WTC11 (cell line): ENCODE measurements around the gene ACACA. TPM values are rescaled to one million over a fixed set of nuclear protein-coding genes. Genes with fewer than 3 reads are reported as not detected.

ENCODE experiments used
- ATAC-seq: fragments of 200-7000 bp; cut with Tn5 transposase; 2 replicates; pipeline ENCODE4 v1.10.0; 2021; ENCODE audit warnings: mild to moderate bottlenecking, moderate library complexity
- CTCF ChIA-PET: fragments of 300-600 bp; sonication (Branson Sonifier 250); formaldehyde crosslinking; loops from one replicate; lab custom pipeline; 2021; ENCODE audit warnings: antibody characterized with exemption; lab: Charles Lee
- POLR2A ChIA-PET: fragments of 350-600 bp; sonication (Branson Sonifier 250); formaldehyde crosslinking; loops from one replicate; lab custom pipeline; 2021; ENCODE audit warnings: antibody characterized with exemption; lab: Charles Lee
- DNase-seq: peaks from one replicate; pipeline ENCODE4 v3.0.0; 2021; ENCODE audit warnings: low spot score
- H3K27ac Mint-ChIP-seq: 2 replicates; pipeline ENCODE4 v1.8.0; 2021; ENCODE audit warnings: mixed read lengths
- H3K27me3 Mint-ChIP-seq: 2 replicates; pipeline ENCODE4 v1.8.0; 2021; ENCODE audit warnings: low read depth, mild to moderate bottlenecking, moderate library complexity, mixed read lengths
- H3K36me3 Mint-ChIP-seq: 2 replicates; pipeline ENCODE4 v1.8.0; 2021; ENCODE audit warnings: mixed read lengths
- H3K4me1 Mint-ChIP-seq: 2 replicates; pipeline ENCODE4 v1.8.0; 2022; ENCODE audit warnings: mixed read lengths
- H3K4me3 Mint-ChIP-seq: 2 replicates; pipeline ENCODE4 v1.8.0; 2021; ENCODE audit warnings: mild to moderate bottlenecking, moderate library complexity, mixed read lengths
- H3K9me3 Mint-ChIP-seq: 2 replicates; pipeline ENCODE4 v1.8.0; 2021; ENCODE audit warnings: mixed read lengths
- CBFB ChIP-seq: sonication (generic); formaldehyde crosslinking; IDR thresholded peaks from 2 replicates; pipeline ENCODE4 v1.8.1; 2022; ENCODE audit warnings: mild to moderate bottlenecking, low read depth, missing genetic modification reagents
- CREM ChIP-seq: sonication (generic); formaldehyde crosslinking; IDR thresholded peaks from 2 replicates; pipeline ENCODE4 v1.8.1; 2022; ENCODE audit warnings: mild to moderate bottlenecking, missing genetic modification reagents, moderate library complexity
- GRHL2 ChIP-seq: fragments of 250-450 bp; sonication (Bioruptor Pico); IDR thresholded peaks from 2 replicates; pipeline ENCODE4 v1.8.0; 2022; ENCODE audit warnings: mild to moderate bottlenecking, moderate library complexity; ENCODE audit not compliant: insufficient replicate concordance, severe bottlenecking
- GTF2I ChIP-seq: fragments of 250-450 bp; sonication (Bioruptor Pico); conservative IDR thresholded peaks from 2 replicates; pipeline ENCODE4 v1.4.0; 2021; ENCODE audit warnings: mild to moderate bottlenecking
- JAZF1 ChIP-seq: fragments of 250-450 bp; sonication (Bioruptor Pico); IDR thresholded peaks from 2 replicates; pipeline ENCODE4 v1.9.0; 2021; ENCODE audit warnings: moderate library complexity, mild to moderate bottlenecking, inconsistent platforms
- JUN ChIP-seq: sonication (generic); formaldehyde crosslinking; IDR thresholded peaks from 2 replicates; pipeline ENCODE4 v1.8.0; 2023; ENCODE audit warnings: mild to moderate bottlenecking, missing genetic modification reagents
- SMAD3 ChIP-seq: sonication (generic); formaldehyde crosslinking; IDR thresholded peaks from 2 replicates; pipeline ENCODE4 v1.8.0; 2022; ENCODE audit warnings: missing genetic modification reagents, mild to moderate bottlenecking, borderline replicate concordance
- ZNF263 ChIP-seq: sonication (generic); formaldehyde crosslinking; IDR thresholded peaks from 2 replicates; pipeline ENCODE4 v1.8.1; 2022; ENCODE audit warnings: low read depth, mild to moderate bottlenecking, moderate library complexity, missing genetic modification reagents
- ZNF416 ChIP-seq: fragments of 250-450 bp; sonication (Bioruptor Pico); IDR thresholded peaks from 2 replicates; pipeline ENCODE4 v1.9.0; 2021; ENCODE audit warnings: mild to moderate bottlenecking, inconsistent platforms
- ZNF423 ChIP-seq: fragments of 250-450 bp; sonication (Bioruptor Pico); IDR thresholded peaks from 2 replicates; pipeline ENCODE4 v2.1.2; 2022; ENCODE audit warnings: mild to moderate bottlenecking, moderate library complexity
- total RNA-seq: library from RNA; stranded (reverse); gene quantifications from 3 replicates; pipeline ENCODE4 v1.2.3, GENCODE V29; 2021
- TF ChIP-seq, protein P1 (sequence below): fragments of 250-450 bp; sonication (Bioruptor Pico); IDR thresholded peaks from 2 replicates; pipeline ENCODE4 v1.9.0; 2021; ENCODE audit warnings: mild to moderate bottlenecking
- TF ChIP-seq, protein P2 (sequence below): sonication (generic); formaldehyde crosslinking; IDR thresholded peaks from 2 replicates; pipeline ENCODE4 v1.8.0; 2023; ENCODE audit warnings: missing genetic modification reagents
- TF ChIP-seq, protein P3 (sequence below): sonication (generic); formaldehyde crosslinking; IDR thresholded peaks from 2 replicates; pipeline ENCODE4 v1.8.1; 2022; ENCODE audit warnings: mild to moderate bottlenecking, missing genetic modification reagents, moderate library complexity, borderline replicate concordance
- TF ChIP-seq, protein P4 (sequence below): sonication (generic); formaldehyde crosslinking; IDR thresholded peaks from 2 replicates; pipeline ENCODE4 v1.8.0; 2022; ENCODE audit warnings: mild to moderate bottlenecking, missing genetic modification reagents
- TF ChIP-seq, protein P5 (sequence below): sonication (generic); formaldehyde crosslinking; IDR thresholded peaks from 2 replicates; pipeline ENCODE4 v1.8.1; 2023; ENCODE audit warnings: mild to moderate bottlenecking, missing genetic modification reagents

The ACACA gene
- total RNA-seq, 1 experiment from 2014 or later = 167 TPM

DNA sequence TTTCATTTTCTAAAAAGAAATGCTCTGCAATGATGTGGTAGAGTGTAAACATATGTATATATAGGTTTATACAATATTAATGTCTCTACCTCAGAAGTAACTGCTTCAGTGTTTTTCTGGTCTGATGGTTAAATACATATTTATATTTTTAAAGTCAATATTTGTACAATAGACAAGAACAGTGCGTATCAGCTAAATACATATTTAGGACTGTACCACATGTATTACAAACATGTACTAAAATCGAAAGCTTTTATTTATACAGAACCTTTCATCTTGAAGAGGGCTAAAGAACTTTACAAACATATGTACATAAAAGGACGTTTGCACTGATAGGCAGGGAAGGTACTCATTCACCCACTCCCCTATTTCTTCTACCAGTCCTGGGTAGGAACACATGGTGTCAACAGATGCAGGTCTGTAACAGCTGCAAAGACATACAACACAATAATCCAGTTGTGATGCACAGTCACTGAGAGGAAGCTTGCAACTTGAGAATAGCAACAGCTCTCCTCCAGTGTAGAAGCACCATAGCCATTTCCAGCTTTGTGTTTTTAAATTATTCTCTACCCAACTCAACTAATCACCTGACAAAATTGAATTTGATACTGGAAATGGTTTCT lies 237.8 kb downstream of the ACACA start:
- CTCF ChIA-PET = interaction anchor here (1.3 kb wide), 1 partner anchor 204 kb away, joined by 3 read pairs; no protein-coding TSS in a partner anchor
- no peak overlapping the region for H3K4me3 Mint-ChIP-seq
- no peak for ATAC-seq

DNA sequence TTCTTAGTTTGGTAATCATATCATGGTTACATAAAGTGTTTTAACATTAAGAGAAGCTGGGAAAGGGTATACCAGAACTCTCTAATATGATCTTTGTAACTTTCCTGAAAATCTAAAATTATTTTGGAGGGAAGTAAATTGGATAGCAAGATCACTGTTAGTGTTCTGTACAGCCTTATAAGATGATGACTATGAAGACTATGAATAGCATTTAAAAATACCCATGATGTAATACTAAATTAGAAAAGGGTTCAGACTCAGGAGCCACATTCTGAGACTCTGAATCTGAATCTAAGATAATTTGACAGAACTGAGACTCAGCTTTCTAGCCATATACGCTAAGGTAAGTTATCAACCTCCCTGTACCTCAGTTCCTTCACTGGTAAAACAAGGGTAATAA lies 238.9 kb downstream of the ACACA start:
- Mint-ChIP-seq H3K4me3 (no peak overlapping the region), H3K27ac (0 out of 2 replicates have a peak overlapping the region, but pooled peaks have one; percentile 78), H3K4me1 (peaks cover 45% of the 10 kb centered on the region), H3K27me3 (no peaks in the 10 kb centered on the region), H3K9me3 (no peaks in the 10 kb centered on the region), H3K36me3 (peaks cover 1% of the 10 kb centered on the region; the same call in 1 of the 2 replicates)
- POLR2A ChIA-PET = no interaction called here
- CTCF ChIA-PET = no interaction called here
- DNase-seq (no peak), ATAC-seq (no peak)
- TF ChIP-seq, protein P1, sequence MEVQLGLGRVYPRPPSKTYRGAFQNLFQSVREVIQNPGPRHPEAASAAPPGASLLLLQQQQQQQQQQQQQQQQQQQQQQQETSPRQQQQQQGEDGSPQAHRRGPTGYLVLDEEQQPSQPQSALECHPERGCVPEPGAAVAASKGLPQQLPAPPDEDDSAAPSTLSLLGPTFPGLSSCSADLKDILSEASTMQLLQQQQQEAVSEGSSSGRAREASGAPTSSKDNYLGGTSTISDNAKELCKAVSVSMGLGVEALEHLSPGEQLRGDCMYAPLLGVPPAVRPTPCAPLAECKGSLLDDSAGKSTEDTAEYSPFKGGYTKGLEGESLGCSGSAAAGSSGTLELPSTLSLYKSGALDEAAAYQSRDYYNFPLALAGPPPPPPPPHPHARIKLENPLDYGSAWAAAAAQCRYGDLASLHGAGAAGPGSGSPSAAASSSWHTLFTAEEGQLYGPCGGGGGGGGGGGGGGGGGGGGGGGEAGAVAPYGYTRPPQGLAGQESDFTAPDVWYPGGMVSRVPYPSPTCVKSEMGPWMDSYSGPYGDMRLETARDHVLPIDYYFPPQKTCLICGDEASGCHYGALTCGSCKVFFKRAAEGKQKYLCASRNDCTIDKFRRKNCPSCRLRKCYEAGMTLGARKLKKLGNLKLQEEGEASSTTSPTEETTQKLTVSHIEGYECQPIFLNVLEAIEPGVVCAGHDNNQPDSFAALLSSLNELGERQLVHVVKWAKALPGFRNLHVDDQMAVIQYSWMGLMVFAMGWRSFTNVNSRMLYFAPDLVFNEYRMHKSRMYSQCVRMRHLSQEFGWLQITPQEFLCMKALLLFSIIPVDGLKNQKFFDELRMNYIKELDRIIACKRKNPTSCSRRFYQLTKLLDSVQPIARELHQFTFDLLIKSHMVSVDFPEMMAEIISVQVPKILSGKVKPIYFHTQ (CRISPR knock-in tag) = no peak

More for the DNA sequence above, 237.8 kb downstream of the ACACA start:
- Mint-ChIP-seq H3K4me1 (peaks cover 51% of the 10 kb centered on the region), H3K9me3 (no peaks in the 10 kb centered on the region), H3K27me3 (no peaks in the 10 kb centered on the region), H3K36me3 (no peaks in the 10 kb centered on the region), H3K27ac (0 out of 2 replicates have a peak overlapping the region, but pooled peaks have one; percentile 9)
- POLR2A ChIA-PET = no interaction called here
- DNase-seq = no peak
- no peak for TF ChIP-seq CREM (CRISPR knock-in tag)
- TF ChIP-seq CBFB (CRISPR knock-in tag) = no peak
- no peak for TF ChIP-seq ZNF263 (CRISPR knock-in tag)
- TF ChIP-seq, protein P2, sequence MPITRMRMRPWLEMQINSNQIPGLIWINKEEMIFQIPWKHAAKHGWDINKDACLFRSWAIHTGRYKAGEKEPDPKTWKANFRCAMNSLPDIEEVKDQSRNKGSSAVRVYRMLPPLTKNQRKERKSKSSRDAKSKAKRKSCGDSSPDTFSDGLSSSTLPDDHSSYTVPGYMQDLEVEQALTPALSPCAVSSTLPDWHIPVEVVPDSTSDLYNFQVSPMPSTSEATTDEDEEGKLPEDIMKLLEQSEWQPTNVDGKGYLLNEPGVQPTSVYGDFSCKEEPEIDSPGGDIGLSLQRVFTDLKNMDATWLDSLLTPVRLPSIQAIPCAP = no peak
- no peak for TF ChIP-seq ZNF423 (CRISPR knock-in tag)
- TF ChIP-seq GTF2I (CRISPR knock-in tag) = no peak
- TF ChIP-seq ZNF416 = no peak
- no peak for TF ChIP-seq SMAD3 (CRISPR knock-in tag)
- TF ChIP-seq, protein P3, sequence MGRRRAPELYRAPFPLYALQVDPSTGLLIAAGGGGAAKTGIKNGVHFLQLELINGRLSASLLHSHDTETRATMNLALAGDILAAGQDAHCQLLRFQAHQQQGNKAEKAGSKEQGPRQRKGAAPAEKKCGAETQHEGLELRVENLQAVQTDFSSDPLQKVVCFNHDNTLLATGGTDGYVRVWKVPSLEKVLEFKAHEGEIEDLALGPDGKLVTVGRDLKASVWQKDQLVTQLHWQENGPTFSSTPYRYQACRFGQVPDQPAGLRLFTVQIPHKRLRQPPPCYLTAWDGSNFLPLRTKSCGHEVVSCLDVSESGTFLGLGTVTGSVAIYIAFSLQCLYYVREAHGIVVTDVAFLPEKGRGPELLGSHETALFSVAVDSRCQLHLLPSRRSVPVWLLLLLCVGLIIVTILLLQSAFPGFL = no peak

DNA sequence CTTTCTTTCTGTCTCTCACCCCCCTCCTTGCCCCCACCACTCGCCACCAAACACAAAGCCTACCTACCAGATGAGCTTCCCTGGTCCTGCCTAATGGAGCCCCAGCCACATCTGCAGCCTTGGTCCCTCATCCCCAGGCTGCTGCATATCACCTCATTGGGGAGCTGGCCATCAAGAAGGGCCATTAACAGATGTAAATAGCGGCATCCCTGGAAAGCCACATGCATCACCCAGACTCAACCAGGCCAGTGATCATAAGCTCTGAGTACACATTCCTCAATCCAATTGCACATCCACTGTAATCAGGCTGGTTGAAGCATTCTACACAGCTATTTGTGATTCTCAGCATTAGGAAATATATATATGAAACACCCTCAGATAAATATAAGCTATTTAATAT lies 242.6 kb downstream of the ACACA start:
- Mint-ChIP-seq H3K9me3 (no peaks in the 10 kb centered on the region), H3K4me3 (no peak overlapping the region), H3K4me1 (peaks cover 9% of the 10 kb centered on the region), H3K36me3 (peaks cover 28% of the 10 kb centered on the region), H3K27me3 (no peaks in the 10 kb centered on the region), H3K27ac (peak overlapping the region; percentile 13; the same call in 1 of the 2 replicates)
- TF ChIP-seq JAZF1 = no peak
- TF ChIP-seq, protein P4, sequence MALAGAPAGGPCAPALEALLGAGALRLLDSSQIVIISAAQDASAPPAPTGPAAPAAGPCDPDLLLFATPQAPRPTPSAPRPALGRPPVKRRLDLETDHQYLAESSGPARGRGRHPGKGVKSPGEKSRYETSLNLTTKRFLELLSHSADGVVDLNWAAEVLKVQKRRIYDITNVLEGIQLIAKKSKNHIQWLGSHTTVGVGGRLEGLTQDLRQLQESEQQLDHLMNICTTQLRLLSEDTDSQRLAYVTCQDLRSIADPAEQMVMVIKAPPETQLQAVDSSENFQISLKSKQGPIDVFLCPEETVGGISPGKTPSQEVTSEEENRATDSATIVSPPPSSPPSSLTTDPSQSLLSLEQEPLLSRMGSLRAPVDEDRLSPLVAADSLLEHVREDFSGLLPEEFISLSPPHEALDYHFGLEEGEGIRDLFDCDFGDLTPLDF (CRISPR knock-in tag) = no peak
- TF ChIP-seq, protein P5, sequence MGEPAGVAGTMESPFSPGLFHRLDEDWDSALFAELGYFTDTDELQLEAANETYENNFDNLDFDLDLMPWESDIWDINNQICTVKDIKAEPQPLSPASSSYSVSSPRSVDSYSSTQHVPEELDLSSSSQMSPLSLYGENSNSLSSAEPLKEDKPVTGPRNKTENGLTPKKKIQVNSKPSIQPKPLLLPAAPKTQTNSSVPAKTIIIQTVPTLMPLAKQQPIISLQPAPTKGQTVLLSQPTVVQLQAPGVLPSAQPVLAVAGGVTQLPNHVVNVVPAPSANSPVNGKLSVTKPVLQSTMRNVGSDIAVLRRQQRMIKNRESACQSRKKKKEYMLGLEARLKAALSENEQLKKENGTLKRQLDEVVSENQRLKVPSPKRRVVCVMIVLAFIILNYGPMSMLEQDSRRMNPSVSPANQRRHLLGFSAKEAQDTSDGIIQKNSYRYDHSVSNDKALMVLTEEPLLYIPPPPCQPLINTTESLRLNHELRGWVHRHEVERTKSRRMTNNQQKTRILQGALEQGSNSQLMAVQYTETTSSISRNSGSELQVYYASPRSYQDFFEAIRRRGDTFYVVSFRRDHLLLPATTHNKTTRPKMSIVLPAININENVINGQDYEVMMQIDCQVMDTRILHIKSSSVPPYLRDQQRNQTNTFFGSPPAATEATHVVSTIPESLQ = no peak
- no peak for TF ChIP-seq JUN
- TF ChIP-seq GRHL2 = no peak
- no peak for ATAC-seq
- POLR2A ChIA-PET = no interaction called here
- no peak for DNase-seq
- CTCF ChIA-PET = interaction anchor here (0.6 to 2.5 kb wide), 6 partner anchors 10 to 226 kb away, joined by 3 to 18 read pairs (median 3); no protein-coding TSS in a partner anchor
